ENCODE measurements around the gene AGPAT2. TPM values are rescaled to one million over a fixed set of nuclear protein-coding genes. Genes with fewer than 3 reads are reported as not detected.

Gene AGPAT2
- total RNA-seq, 1 donor, result 30.0 TPM

GRCh38 chr9:136658849-136659535, 28.3 kb downstream of the AGPAT2 start:
- no peak overlapping the region for H3K27ac ChIP-seq (ENCODE audit: low read depth, low read length)
- peaks cover 4% of the 10 kb centered on the region for H3K27me3 ChIP-seq (ENCODE audit: insufficient read depth, low read length)
- no peak for DNase-seq (ENCODE audit: insufficient read length, low spot score, missing footprints)
- no peak overlapping the region for H3K4me3 ChIP-seq (ENCODE audit: insufficient read depth, low read length)
- no peaks in the 10 kb centered on the region for H3K79me2 ChIP-seq (ENCODE audit: insufficient read depth, low read length)
- no peaks in the 10 kb centered on the region for H4K20me1 ChIP-seq (ENCODE audit: insufficient read depth, low read length)
- H3K36me3 ChIP-seq (ENCODE audit: insufficient read depth, low read length), result no peaks in the 10 kb centered on the region
- TF ChIP-seq CTCF (IDR thresholded peaks at IDR 0.05; ENCODE audit: extremely low read depth, low read depth, low read length), result no peak
- H3K4me2 ChIP-seq (ENCODE audit: insufficient read depth, low read length), result no peak overlapping the region
- no peaks in the 10 kb centered on the region for H3K4me1 ChIP-seq (ENCODE audit: insufficient read depth, low read length)
- no peak overlapping the region for H2AFZ ChIP-seq (ENCODE audit: low read length)
- H3K9me3 ChIP-seq (ENCODE audit: low read depth, low read length), result no peaks in the 10 kb centered on the region

- Histone ChIP-seq H3K27me3 (ENCODE audit: insufficient read depth, low read length) (peaks cover 4% of the 10 kb centered on the region), H3K79me2 (ENCODE audit: insufficient read depth, low read length) (no peaks in the 10 kb centered on the region), H3K4me2 (ENCODE audit: insufficient read depth, low read length) (no peak overlapping the region), H3K4me1 (ENCODE audit: insufficient read depth, low read length) (no peaks in the 10 kb centered on the region), H3K36me3 (ENCODE audit: insufficient read depth, low read length) (no peaks in the 10 kb centered on the region), H3K9me3 (ENCODE audit: low read depth, low read length) (no peaks in the 10 kb centered on the region), H2AFZ (ENCODE audit: low read length) (no peak overlapping the region), H3K4me3 (ENCODE audit: insufficient read depth, low read length) (no peak overlapping the region), H3K27ac (ENCODE audit: low read depth, low read length) (no peak overlapping the region), H4K20me1 (ENCODE audit: insufficient read depth, low read length) (no peaks in the 10 kb centered on the region)
- no peak for TF ChIP-seq CTCF (IDR thresholded peaks at IDR 0.05; ENCODE audit: extremely low read depth, low read depth, low read length)
- DNase-seq (ENCODE audit: insufficient read length, low spot score, missing footprints), result no peak
These were observed 29.0 kb downstream of the AGPAT2 start for GRCh38 chr9:136657974-136658848.

- TF ChIP-seq CTCF (IDR thresholded peaks at IDR 0.05; ENCODE audit: extremely low read depth, low read depth, low read length), result no peak
- H3K27me3 ChIP-seq (ENCODE audit: insufficient read depth, low read length), result peaks cover 4% of the 10 kb centered on the region
- H3K79me2 ChIP-seq (ENCODE audit: insufficient read depth, low read length), result no peaks in the 10 kb centered on the region
- H4K20me1 ChIP-seq (ENCODE audit: insufficient read depth, low read length), result no peaks in the 10 kb centered on the region
- no peaks in the 10 kb centered on the region for H3K9me3 ChIP-seq (ENCODE audit: low read depth, low read length)
- no peak overlapping the region for H2AFZ ChIP-seq (ENCODE audit: low read length)
- H3K27ac ChIP-seq (ENCODE audit: low read depth, low read length), result no peak overlapping the region
- H3K4me1 ChIP-seq (ENCODE audit: insufficient read depth, low read length), result no peaks in the 10 kb centered on the region
- no peak for DNase-seq (ENCODE audit: insufficient read length, low spot score, missing footprints)
- H3K4me3 ChIP-seq (ENCODE audit: insufficient read depth, low read length), result no peak overlapping the region
- H3K4me2 ChIP-seq (ENCODE audit: insufficient read depth, low read length), result no peak overlapping the region
- no peaks in the 10 kb centered on the region for H3K36me3 ChIP-seq (ENCODE audit: insufficient read depth, low read length)
These were observed 30.3 kb downstream of the AGPAT2 start for GRCh38 chr9:136656795-136657611.
